Immature natural killer cell (primary cell): ENCODE measurements around the gene PRMT3. TPM values are rescaled to one million over a fixed set of nuclear protein-coding genes. Genes with fewer than 3 reads are reported as not detected.
"Not testable (repeated sequence)": the region's sequence is repeated elsewhere in the genome, so short reads cannot be mapped to it uniquely, and the experiment has no call there.

Source experiments
- DNase-seq, 3 donors: peaks; one replicate each; pipeline ENCODE4 v3.0.0; 2022; ENCODE audit warnings: mixed read lengths in 1 of 3
- H3K27ac Mint-ChIP-seq, 6 donors: one replicate each; pipeline ENCODE4 v1.8.0; 2020; ENCODE audit warnings: mixed read lengths in 6 of 6, mild to moderate bottlenecking in 5 of 6, inconsistent platforms in 4 of 6, moderate library complexity in 3 of 6
- H3K27me3 Mint-ChIP-seq, 3 donors: one replicate each; pipeline ENCODE4 v1.8.0; 2020 to 2021; ENCODE audit warnings: low read depth in 3 of 3, mild to moderate bottlenecking in 3 of 3, mixed read lengths in 3 of 3, moderate library complexity in 3 of 3, inconsistent platforms in 1 of 3
- H3K36me3 Mint-ChIP-seq, 3 donors: one replicate each; pipeline ENCODE4 v1.8.0; 2020; ENCODE audit warnings: mixed read lengths in 3 of 3, inconsistent platforms in 2 of 3, mild to moderate bottlenecking in 2 of 3
- H3K4me1 Mint-ChIP-seq, 2 donors: one replicate each; pipeline ENCODE4 v1.8.0; 2020; ENCODE audit warnings: inconsistent platforms in 2 of 2, mild to moderate bottlenecking in 2 of 2, mixed read lengths in 2 of 2, moderate library complexity in 1 of 2
- H3K4me3 Mint-ChIP-seq, 5 donors: one replicate each; pipeline ENCODE4 v1.8.0; 2020; ENCODE audit warnings: mild to moderate bottlenecking in 5 of 5, mixed read lengths in 5 of 5, inconsistent platforms in 3 of 5, moderate library complexity in 3 of 5
- H3K9me3 Mint-ChIP-seq, 6 donors: one replicate each; pipeline ENCODE4 v1.8.0; 2020; ENCODE audit warnings: mild to moderate bottlenecking in 6 of 6, mixed read lengths in 6 of 6, inconsistent platforms in 4 of 6, moderate library complexity in 3 of 6
- polyA plus RNA-seq, 3 donors: library from polyadenylated mRNA; unstranded; fragments of 300-500 nt; fragmentation: Illumina TruSeq; gene quantifications; one replicate each; pipeline ENCODE4 v1.2.3, GENCODE V29; 2021

Gene PRMT3
- polyA plus RNA-seq, 3 donors from 2014 or later: 4.2 to 5.1 (median 5.0) TPM

GRCh38 chr11:20529757-20530156, 142.2 kb downstream of the PRMT3 start:
- Mint-ChIP-seq H3K27me3 (peaks cover 1 to 3% (median 2%) of the 10 kb centered on the region in 3 donors), H3K9me3 (no peaks in the 10 kb centered on the region), H3K4me3 (no peak overlapping the region), H3K27ac (no peak overlapping the region), H3K4me1 (no peaks in the 10 kb centered on the region), H3K36me3 (no peaks in the 10 kb centered on the region)
- no peak for DNase-seq

GRCh38 chr11:20530942-20531703, 143.6 kb downstream of the PRMT3 start:
- Mint-ChIP-seq H3K4me3 (no peak overlapping the region), H3K27ac (no peak overlapping the region), H3K36me3 (no peaks in the 10 kb centered on the region), H3K27me3 (peaks cover 1 to 3% (median 2%) of the 10 kb centered on the region in 3 donors), H3K9me3 (no peaks in the 10 kb centered on the region), H3K4me1 (no peaks in the 10 kb centered on the region)
- no peak for DNase-seq

GRCh38 chr11:20535271-20535881, 147.9 kb downstream of the PRMT3 start:
- no peak for DNase-seq
- peaks cover 0 to 17% (median 6%) of the 10 kb centered on the region in 6 donors for H3K9me3 Mint-ChIP-seq
- peaks cover 0 to 9% (median 1%) of the 10 kb centered on the region in 3 donors for H3K27me3 Mint-ChIP-seq
- no peaks in the 10 kb centered on the region for H3K36me3 Mint-ChIP-seq
- H3K4me3 Mint-ChIP-seq: no peak overlapping the region
- no peaks in the 10 kb centered on the region for H3K4me1 Mint-ChIP-seq
- no peak overlapping the region for H3K27ac Mint-ChIP-seq

GRCh38 chr11:20536365-20536764, 148.8 kb downstream of the PRMT3 start:
- Mint-ChIP-seq H3K4me1 (no peaks in the 10 kb centered on the region), H3K9me3 (peaks cover 0 to 17% (median 6%) of the 10 kb centered on the region in 6 donors), H3K36me3 (no peaks in the 10 kb centered on the region), H3K27ac (no peak overlapping the region), H3K27me3 (peaks cover 0 to 8% (median 1%) of the 10 kb centered on the region in 3 donors), H3K4me3 (no peak overlapping the region)
- DNase-seq: no peak

- H3K27ac Mint-ChIP-seq: no peak overlapping the region
- H3K4me3 Mint-ChIP-seq: no peak overlapping the region
- H3K27me3 Mint-ChIP-seq: peaks cover 0 to 8% (median 1%) of the 10 kb centered on the region in 3 donors
- H3K4me1 Mint-ChIP-seq: no peaks in the 10 kb centered on the region
- H3K9me3 Mint-ChIP-seq: peaks cover 0 to 17% (median 6%) of the 10 kb centered on the region in 6 donors
- no peaks in the 10 kb centered on the region for H3K36me3 Mint-ChIP-seq
- no peak for DNase-seq
These were observed 149.3 kb downstream of the PRMT3 start for GRCh38 chr11:20536784-20537183.

DNA sequence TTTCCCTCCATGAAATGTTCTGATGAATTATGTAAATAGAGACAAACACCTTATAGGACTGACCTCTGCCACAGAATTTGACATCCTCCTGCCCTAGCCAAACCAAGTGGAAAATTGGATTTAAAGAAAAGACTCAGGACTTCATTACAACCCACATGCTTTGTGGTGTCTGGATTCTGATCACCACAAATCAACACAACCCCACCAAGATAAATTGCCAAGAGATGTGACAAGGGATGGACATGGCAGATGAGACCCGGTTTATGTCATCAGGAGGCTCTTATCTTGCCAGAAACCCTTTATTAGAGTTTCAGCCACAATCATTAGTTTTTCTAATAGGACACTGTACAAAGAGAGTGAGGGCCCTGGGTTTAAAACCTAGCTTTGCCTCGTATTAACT, 154.0 kb downstream of the PRMT3 start:
- Mint-ChIP-seq H3K4me1 (no peaks in the 10 kb centered on the region), H3K27me3 (peaks cover 0 to 9% (median 4%) of the 10 kb centered on the region in 3 donors), H3K27ac (no peak overlapping the region), H3K9me3 (peaks cover 0 to 17% (median 6%) of the 10 kb centered on the region in 6 donors), H3K4me3 (no peak overlapping the region), H3K36me3 (no peaks in the 10 kb centered on the region)
- no peak for DNase-seq

DNA sequence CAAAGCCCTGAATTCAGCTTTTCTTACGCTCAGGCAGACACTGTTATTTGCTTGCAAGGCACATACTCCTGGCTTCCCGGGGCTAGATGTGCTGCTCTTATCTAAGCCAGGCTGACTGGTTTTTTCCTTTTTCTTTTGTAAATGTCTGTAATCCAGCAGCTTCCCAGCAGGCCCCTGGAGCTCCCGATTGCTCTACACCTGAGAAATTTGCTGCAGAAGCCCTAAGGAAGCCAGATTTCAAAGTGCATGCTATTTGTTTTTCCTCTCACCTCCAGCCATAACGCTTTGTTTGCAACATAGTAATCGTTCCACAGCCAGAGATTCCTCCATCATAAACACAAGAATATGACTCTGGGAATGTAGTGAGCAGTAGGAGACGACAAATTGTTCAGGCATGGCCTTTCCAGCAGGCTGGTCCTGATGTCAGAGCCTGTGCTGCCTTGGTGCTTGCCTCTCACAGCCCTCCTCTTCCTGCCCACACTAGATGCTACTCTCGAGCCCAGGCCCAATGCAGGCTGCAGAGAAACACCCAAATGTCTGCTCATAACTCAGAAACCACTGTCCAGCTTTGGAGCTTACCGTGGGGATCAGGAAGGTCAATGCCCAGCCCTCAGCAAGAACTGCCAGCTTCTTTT, 157.2 kb downstream of the PRMT3 start:
- peaks cover 0 to 8% (median 4%) of the 10 kb centered on the region in 3 donors for H3K27me3 Mint-ChIP-seq
- peaks cover 0 to 2% (median 0%) of the 10 kb centered on the region in 6 donors for H3K9me3 Mint-ChIP-seq
- no peaks in the 10 kb centered on the region for H3K4me1 Mint-ChIP-seq
- no peak overlapping the region for H3K27ac Mint-ChIP-seq
- no peak for DNase-seq
- H3K36me3 Mint-ChIP-seq: no peaks in the 10 kb centered on the region
- H3K4me3 Mint-ChIP-seq: no peak overlapping the region

- Mint-ChIP-seq H3K27me3 (peaks cover 0 to 4% (median 1%) of the 10 kb centered on the region in 3 donors), H3K27ac (no peak overlapping the region), H3K4me1 (no peaks in the 10 kb centered on the region), H3K36me3 (no peaks in the 10 kb centered on the region), H3K4me3 (no peak overlapping the region), H3K9me3 (peaks cover 0 to 2% (median 0%) of the 10 kb centered on the region in 6 donors)
- no peak for DNase-seq
These were observed 159.9 kb downstream of the PRMT3 start for GRCh38 chr11:20547411-20547810.

DNA sequence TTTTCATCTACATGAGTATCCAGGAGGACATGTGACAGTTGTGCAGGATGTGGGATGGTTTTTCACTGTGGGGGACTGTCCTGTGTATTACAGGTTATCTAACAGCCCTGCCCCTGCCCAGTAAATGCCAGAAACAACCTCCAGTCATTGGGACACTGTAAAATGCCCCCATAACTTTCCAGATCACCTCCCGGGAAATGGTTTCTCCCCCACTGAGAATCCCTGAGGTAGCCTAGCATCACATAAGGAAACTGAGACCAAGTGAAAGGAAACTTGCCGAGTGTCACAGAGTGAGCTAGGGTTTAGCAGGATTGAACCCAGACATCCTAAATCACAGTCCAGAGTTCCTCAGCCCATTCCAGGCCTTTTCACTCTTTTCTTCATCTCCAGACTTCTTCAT, 163.6 kb downstream of the PRMT3 start:
- Mint-ChIP-seq H3K4me3 (no peak overlapping the region), H3K27me3 (peaks cover 0 to 7% (median 0%) of the 10 kb centered on the region in 3 donors), H3K4me1 (no peaks in the 10 kb centered on the region), H3K9me3 (peaks cover 0 to under 1% (median 0%) of the 10 kb centered on the region in 6 donors), H3K27ac (no peak overlapping the region), H3K36me3 (no peaks in the 10 kb centered on the region)
- no peak for DNase-seq

DNA sequence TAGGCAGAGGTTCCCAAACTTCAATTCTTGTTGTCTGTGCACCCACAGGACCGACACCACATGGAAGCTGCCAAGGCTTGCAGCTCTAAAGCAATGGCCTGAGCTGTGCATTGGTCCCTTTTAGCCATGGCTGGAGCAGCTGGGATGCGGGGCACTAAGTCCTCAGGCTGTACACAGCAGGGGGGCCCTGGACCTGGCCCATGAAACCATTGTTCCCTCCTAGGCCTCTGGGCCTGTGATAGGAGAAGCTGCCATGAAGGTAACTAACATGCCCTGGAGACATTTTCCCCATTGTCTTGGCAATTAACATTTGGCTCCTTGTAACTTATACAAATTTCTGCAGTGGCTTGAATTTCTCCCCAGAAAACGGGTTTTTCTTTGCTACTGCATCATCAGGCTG, 168.3 kb downstream of the PRMT3 start:
- no peaks in the 10 kb centered on the region for H3K4me1 Mint-ChIP-seq
- H3K4me3 Mint-ChIP-seq: no peak overlapping the region
- no peak overlapping the region for H3K27ac Mint-ChIP-seq
- H3K9me3 Mint-ChIP-seq: peaks cover 0 to 6% (median 4%) of the 10 kb centered on the region in 6 donors
- no peak for DNase-seq
- H3K36me3 Mint-ChIP-seq: no peaks in the 10 kb centered on the region
- H3K27me3 Mint-ChIP-seq: peaks cover 0 to 4% (median 2%) of the 10 kb centered on the region in 3 donors

GRCh38 chr11:20556396-20556795, 168.9 kb downstream of the PRMT3 start:
- DNase-seq, H3K4me3 Mint-ChIP-seq, H3K27me3 Mint-ChIP-seq, H3K36me3 Mint-ChIP-seq, H3K27ac Mint-ChIP-seq, H3K9me3 Mint-ChIP-seq, H3K4me1 Mint-ChIP-seq: not testable (repeated sequence)

DNA sequence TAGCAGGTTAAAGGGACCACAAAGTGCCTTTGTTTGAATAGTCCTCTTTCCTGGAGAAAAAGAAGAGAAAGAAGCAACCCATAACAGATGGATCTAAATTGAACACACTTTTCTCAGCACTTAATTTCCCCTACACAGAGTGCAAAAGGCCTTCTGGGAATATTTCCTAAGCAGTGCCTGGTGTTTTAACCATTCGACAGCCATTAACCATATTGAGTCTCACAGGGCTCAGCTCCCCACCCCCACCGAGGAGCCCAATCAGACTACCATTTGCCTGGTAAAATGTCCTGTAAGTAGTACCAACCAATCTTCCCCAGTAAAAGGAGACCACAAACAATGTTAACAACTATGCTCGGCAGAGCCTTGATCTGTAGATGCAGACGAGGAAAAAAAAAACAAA, 171.2 kb downstream of the PRMT3 start:
- no peaks in the 10 kb centered on the region for H3K4me1 Mint-ChIP-seq
- peaks cover 0 to 4% (median 4%) of the 10 kb centered on the region in 3 donors for H3K27me3 Mint-ChIP-seq
- H3K9me3 Mint-ChIP-seq: peaks cover 0 to 6% (median 4%) of the 10 kb centered on the region in 6 donors
- H3K27ac Mint-ChIP-seq: no peak overlapping the region
- H3K4me3 Mint-ChIP-seq: no peak overlapping the region
- DNase-seq: no peak
- no peaks in the 10 kb centered on the region for H3K36me3 Mint-ChIP-seq
